SK-N-SH (cell line): Measurements from ENCODE around the gene TRAF2. TPM values are rescaled to one million over a fixed set of nuclear protein-coding genes. Genes with fewer than 3 reads are reported as not detected.

Experiments
- CTCF ChIA-PET: fragments of 300-600, 350-600 bp; formaldehyde crosslinking; extraction: SDS; loops from one replicate; lab custom pipeline; 2021; lab: Yijun Ruan, JAX
- POLR2A ChIA-PET: fragments of 350-600 bp; sonication (Branson Sonifier 250); formaldehyde crosslinking; extraction: SDS; loops from one replicate; lab custom pipeline; 2020; ENCODE audit warnings: antibody characterized with exemption, inconsistent platforms; lab: Yijun Ruan, JAX
- DNase-seq: peaks from one replicate; pipeline ENCODE4 v3.0.0; 2012
- H2AFZ ChIP-seq: fragments of 200-600 bp; sonication (generic); 2 replicates; pipeline ENCODE4 v1.8.1; 2016; ENCODE audit warnings: antibody characterized with exemption, mild to moderate bottlenecking, low read depth
- H3F3A ChIP-seq: fragments of 200-600 bp; sonication (generic); replicated peaks from 2 replicates; pipeline ENCODE3; 2016; ENCODE audit warnings: antibody characterized with exemption, mild to moderate bottlenecking; ENCODE audit not compliant: insufficient read depth
- H3K27ac ChIP-seq, 2 experiments: fragments of 200-500 bp in 1 of 2; fragments of 200-600 bp in 1 of 2; sonication (Bioruptor generic) in 1 of 2; sonication (generic), shearing (Covaris generic) in 1 of 2; 2 replicates each; pipeline versions ENCODE4 v1.5.1 to v1.6.1; 2014 to 2016; ENCODE audit warnings: low read depth in 2 of 2, inconsistent platforms in 1 of 2, low read length in 1 of 2, mild to moderate bottlenecking in 1 of 2, mixed read lengths in 1 of 2
- H3K27me3 ChIP-seq: fragments of 200-600 bp; sonication (generic), shearing (Covaris generic); 2 replicates; pipeline ENCODE4 v1.6.1; 2016; ENCODE audit warnings: mixed run types; ENCODE audit not compliant: insufficient read depth
- H3K36me3 ChIP-seq, 2 experiments: fragments of 200-500 bp in 1 of 2; fragments of 200-600 bp in 1 of 2; sonication (Bioruptor generic) in 1 of 2; sonication (generic) in 1 of 2; replicated peaks in 1 of 2; 2 replicates each; pipeline versions ENCODE3 to v1.5.1; 2014 to 2016; ENCODE audit warnings: low read length in 1 of 2, mild to moderate bottlenecking in 1 of 2; ENCODE audit not compliant: insufficient read depth in 2 of 2, control insufficient read depth in 1 of 2
- H3K4me1 ChIP-seq, 2 experiments: fragments of 200-500 bp in 1 of 2; fragments of 200-600 bp in 1 of 2; sonication (Bioruptor generic) in 1 of 2; sonication (generic), shearing (Covaris generic) in 1 of 2; 2 replicates each; pipeline versions ENCODE4 v1.5.1 to v1.6.1; 2014 to 2016; ENCODE audit warnings: low read depth in 1 of 2, low read length in 1 of 2, mixed run types in 1 of 2; ENCODE audit not compliant: insufficient read depth in 2 of 2, control insufficient read depth in 1 of 2
- H3K4me2 ChIP-seq: fragments of 200-600 bp; sonication (generic), shearing (Covaris generic); 2 replicates; pipeline ENCODE4 v1.6.1; 2017; ENCODE audit warnings: mixed run types
- H3K4me3 ChIP-seq, 2 experiments: fragments of 200-500 bp in 1 of 2; fragments of 200-600 bp in 1 of 2; sonication (Bioruptor generic) in 1 of 2; sonication (generic), shearing (Covaris generic) in 1 of 2; 2 replicates each; pipeline versions ENCODE4 v1.5.1 to v1.8.1; 2014 to 2016; ENCODE audit warnings: low read depth in 2 of 2, inconsistent platforms in 1 of 2, low read length in 1 of 2, mild to moderate bottlenecking in 1 of 2, mixed read lengths in 1 of 2, moderate library complexity in 1 of 2
- H3K79me2 ChIP-seq: fragments of 200-600 bp; sonication (generic); 2 replicates; pipeline ENCODE4 v1.8.1; 2017; ENCODE audit warnings: mild to moderate bottlenecking; ENCODE audit not compliant: insufficient read depth
- H3K9ac ChIP-seq: fragments of 200-600 bp; sonication (generic); 2 replicates; pipeline ENCODE4 v1.6.1; 2017; ENCODE audit warnings: mixed run types
- H3K9me2 ChIP-seq: fragments of 200-600 bp; sonication (generic); 2 replicates; pipeline ENCODE4 v1.6.1; 2017; ENCODE audit warnings: mixed run types
- H3K9me3 ChIP-seq: fragments of 200-600 bp; sonication (generic); 2 replicates; pipeline ENCODE4 v1.6.1; 2017; ENCODE audit warnings: mixed run types, mild to moderate bottlenecking, moderate library complexity
- H4K20me1 ChIP-seq: fragments of 200-600 bp; sonication (generic); 2 replicates; pipeline ENCODE4 v1.6.1; 2017; ENCODE audit warnings: mild to moderate bottlenecking, mixed run types; ENCODE audit not compliant: insufficient read depth
- EP300 ChIP-seq, 2 experiments: IDR thresholded peaks; 2 replicates each; pipeline versions ENCODE4 v1.4.0 to v1.6.1; 2012; ENCODE audit warnings: borderline replicate concordance in 1 of 2, low read depth in 1 of 2, low read length in 1 of 2
- JUND ChIP-seq: IDR thresholded peaks from 2 replicates; pipeline ENCODE4 v1.4.0; 2012
- TEAD4 ChIP-seq: IDR thresholded peaks from 2 replicates; pipeline ENCODE4 v1.4.0; 2012; ENCODE audit warnings: mild to moderate bottlenecking, borderline replicate concordance; ENCODE audit not compliant: insufficient read depth
- WGBS: methylation state at CpG from one replicate; pipeline ENCODE4 v1.1.6; 2017; ENCODE audit warnings: low lambda C conversion rate; 5-methylcytosine and 5-hydroxymethylcytosine counted together
- polyA plus RNA-seq, 3 experiments: library from polyadenylated mRNA; depleted of rRNA; stranded (reverse); fragments of >200 nt; gene quantifications; 2 replicates each; pipeline ENCODE4 v1.2.3, GENCODE V29; 2012
- small RNA-seq, 7 experiments: library from RNA; depleted of rRNA; stranded (forward); fragments of <200 nt; gene quantifications; one replicate each; pipeline ENCODE3, GENCODE V24; 2012
- TF ChIP-seq, protein P1 (sequence below): fragments of 200-600 bp; sonication (generic); IDR thresholded peaks from 2 replicates; pipeline ENCODE4 v1.6.1; 2017; ENCODE audit warnings: antibody characterized with exemption, mild to moderate bottlenecking, moderate library complexity

The TRAF2 gene
- polyA plus RNA-seq, 1 of the 3 experiments (the other 2 are of a cell fraction), result 15.4 TPM

DNA sequence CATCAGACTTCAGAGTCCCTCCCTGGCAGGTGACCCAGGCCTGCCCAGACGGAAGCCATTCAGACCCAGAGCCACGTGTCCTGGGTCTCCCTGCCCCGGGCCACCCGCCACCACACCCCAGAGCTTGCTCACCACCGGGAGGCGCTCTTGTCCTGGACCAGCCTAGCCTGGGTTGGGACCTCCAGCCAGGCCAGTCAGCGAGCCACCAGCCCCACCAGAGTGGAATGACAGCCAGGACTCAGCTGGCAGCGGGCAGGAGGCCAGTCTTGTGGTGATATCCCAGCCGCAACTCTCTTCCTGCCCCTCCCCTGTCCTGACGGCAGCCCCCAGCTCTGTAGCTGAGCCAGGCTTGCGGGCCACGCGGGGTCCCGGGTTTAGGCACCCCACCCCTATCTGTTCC is 89.3 kb downstream of the TRAF2 start:
- H3K9me3 ChIP-seq, result no peaks in the 10 kb centered on the region
- H3K9ac ChIP-seq, result no peak overlapping the region
- no peak for DNase-seq
- H3K4me2 ChIP-seq, result no peak overlapping the region
- H2AFZ ChIP-seq, result no peak overlapping the region
- WGBS, result 83% methylated on average over 6 of the region's 14 CpGs
- ChIA-PET CTCF (interaction anchor here (1.1 to 4.4 kb wide), 5 partner anchors 28 to 218 kb away, joined by 4 to 24 read pairs (median 4); partner anchors contain the start of genes ABCA2 and LCN8), POLR2A (no interaction called here)
- TF ChIP-seq, protein P1, sequence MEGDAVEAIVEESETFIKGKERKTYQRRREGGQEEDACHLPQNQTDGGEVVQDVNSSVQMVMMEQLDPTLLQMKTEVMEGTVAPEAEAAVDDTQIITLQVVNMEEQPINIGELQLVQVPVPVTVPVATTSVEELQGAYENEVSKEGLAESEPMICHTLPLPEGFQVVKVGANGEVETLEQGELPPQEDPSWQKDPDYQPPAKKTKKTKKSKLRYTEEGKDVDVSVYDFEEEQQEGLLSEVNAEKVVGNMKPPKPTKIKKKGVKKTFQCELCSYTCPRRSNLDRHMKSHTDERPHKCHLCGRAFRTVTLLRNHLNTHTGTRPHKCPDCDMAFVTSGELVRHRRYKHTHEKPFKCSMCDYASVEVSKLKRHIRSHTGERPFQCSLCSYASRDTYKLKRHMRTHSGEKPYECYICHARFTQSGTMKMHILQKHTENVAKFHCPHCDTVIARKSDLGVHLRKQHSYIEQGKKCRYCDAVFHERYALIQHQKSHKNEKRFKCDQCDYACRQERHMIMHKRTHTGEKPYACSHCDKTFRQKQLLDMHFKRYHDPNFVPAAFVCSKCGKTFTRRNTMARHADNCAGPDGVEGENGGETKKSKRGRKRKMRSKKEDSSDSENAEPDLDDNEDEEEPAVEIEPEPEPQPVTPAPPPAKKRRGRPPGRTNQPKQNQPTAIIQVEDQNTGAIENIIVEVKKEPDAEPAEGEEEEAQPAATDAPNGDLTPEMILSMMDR, result peak; percentile 21
- TF ChIP-seq JUND, result no peak
- no peak for TF ChIP-seq TEAD4
- TF ChIP-seq EP300 (IDR thresholded peaks at IDR 0.05; ENCODE audit: borderline replicate concordance in 1 of 2, low read depth in 1 of 2, low read length in 1 of 2), result no peak
- H3K79me2 ChIP-seq, result no peaks in the 10 kb centered on the region
- no peaks in the 10 kb centered on the region for H3K9me2 ChIP-seq
- H3K27me3 ChIP-seq, result no peaks in the 10 kb centered on the region
- no peaks in the 10 kb centered on the region for H3K36me3 ChIP-seq
- peaks cover 4% of the 10 kb centered on the region for H3F3A ChIP-seq
- no peak overlapping the region for H3K4me3 ChIP-seq
- peaks cover 0 to 25% of the 10 kb centered on the region in 2 experiments; a peak in 1 of 4 replicates for H3K4me1 ChIP-seq
- no peaks in the 10 kb centered on the region for H4K20me1 ChIP-seq
- no peak overlapping the region for H3K27ac ChIP-seq

Small RNA genes within 50 kb of the gene (small RNA-seq; reads per million reads assigned to genes)
- 0 to 0.78 (median 0.10) reads per million in 7 experiments for gene MIR4479

Other genes starting within 250 kb of the TRAF2 start
- 39.8 and 43.0 TPM in 2 replicates for gene EGFL7, start 223.6 kb upstream of the TRAF2 start, polyA plus RNA-seq (2012; rRNA removed)
- 41.8 and 46.8 TPM in 2 replicates for gene AGPAT2, start 199.1 kb upstream of the TRAF2 start, polyA plus RNA-seq (2012; rRNA removed)
- 24.5 and 27.1 TPM in 2 replicates for gene DIPK1B, start 173.9 kb upstream of the TRAF2 start, polyA plus RNA-seq (2012; rRNA removed)
- gene LCN10, start 143.6 kb upstream of the TRAF2 start, polyA plus RNA-seq (2012; rRNA removed), result not detected in 2 replicates
- gene LCN6, start 138.0 kb upstream of the TRAF2 start, polyA plus RNA-seq (2012; rRNA removed), result not detected in 2 replicates
- not detected in 2 replicates for gene LCN8, start 128.3 kb upstream of the TRAF2 start, polyA plus RNA-seq (2012; rRNA removed)
- 0.08 TPM in 1 of 2 replicates, not detected in the other for gene LCN15, start 122.0 kb upstream of the TRAF2 start, polyA plus RNA-seq (2012; rRNA removed)
- 112 and 135 TPM in 2 replicates for gene TMEM141, start 95.2 kb upstream of the TRAF2 start, polyA plus RNA-seq (2012; rRNA removed)
- gene CCDC183, start 90.2 kb upstream of the TRAF2 start, polyA plus RNA-seq (2012; rRNA removed), result 5.3 and 6.8 TPM in 2 replicates
- 40.0 and 43.6 TPM in 2 replicates for gene RABL6, start 78.6 kb upstream of the TRAF2 start, polyA plus RNA-seq (2012; rRNA removed)
- gene AJM1, start 44.0 kb upstream of the TRAF2 start, polyA plus RNA-seq (2012; rRNA removed), result 2.4 and 2.6 TPM in 2 replicates
- 338 and 517 TPM in 2 replicates for gene PHPT1, start 37.1 kb upstream of the TRAF2 start, polyA plus RNA-seq (2012; rRNA removed)
- 4.2 and 5.0 TPM in 2 replicates for gene MAMDC4, start 34.2 kb upstream of the TRAF2 start, polyA plus RNA-seq (2012; rRNA removed)
- 756 and 1,070 TPM in 2 replicates for gene EDF1, start 20.2 kb upstream of the TRAF2 start, polyA plus RNA-seq (2012; rRNA removed)
- 78.9 and 85.5 TPM in 2 replicates for gene FBXW5, start 58.2 kb downstream of the TRAF2 start, polyA plus RNA-seq (2012; rRNA removed)
- 0.28 and 0.49 TPM in 2 replicates for gene C8G, start 58.7 kb downstream of the TRAF2 start, polyA plus RNA-seq (2012; rRNA removed)
- 0.87 and 1.1 TPM in 2 replicates for gene LCN12, start 65.8 kb downstream of the TRAF2 start, polyA plus RNA-seq (2012; rRNA removed)
- not detected in 2 replicates for gene PTGDS, start 91.0 kb downstream of the TRAF2 start, polyA plus RNA-seq (2012; rRNA removed)
- not detected in 2 replicates for gene LCNL1, start 96.5 kb downstream of the TRAF2 start, polyA plus RNA-seq (2012; rRNA removed)
- gene PAXX, start 105.9 kb downstream of the TRAF2 start, polyA plus RNA-seq (2012; rRNA removed), result 37.8 and 52.9 TPM in 2 replicates
- gene CLIC3, start 110.1 kb downstream of the TRAF2 start, polyA plus RNA-seq (2012; rRNA removed), result 0.60 and 1.0 TPM in 2 replicates
- 26.0 and 34.7 TPM in 2 replicates for gene ABCA2, start 141.7 kb downstream of the TRAF2 start, polyA plus RNA-seq (2012; rRNA removed)
- gene FUT7, start 145.6 kb downstream of the TRAF2 start, polyA plus RNA-seq (2012; rRNA removed), result not detected in 2 replicates
- 47.4 and 48.1 TPM in 2 replicates for gene NPDC1, start 159.7 kb downstream of the TRAF2 start, polyA plus RNA-seq (2012; rRNA removed)
- not detected in 2 replicates for gene ENTPD2, start 167.5 kb downstream of the TRAF2 start, polyA plus RNA-seq (2012; rRNA removed)
- gene SAPCD2, start 184.0 kb downstream of the TRAF2 start, polyA plus RNA-seq (2012; rRNA removed), result 4.6 and 6.0 TPM in 2 replicates
- 3.2 and 5.6 TPM in 2 replicates for gene UAP1L1, start 191.0 kb downstream of the TRAF2 start, polyA plus RNA-seq (2012; rRNA removed)
- gene MAN1B1, start 200.5 kb downstream of the TRAF2 start, polyA plus RNA-seq (2012; rRNA removed), result 57.8 and 61.9 TPM in 2 replicates
- 127 and 141 TPM in 2 replicates for gene DPP7, start 228.2 kb downstream of the TRAF2 start, polyA plus RNA-seq (2012; rRNA removed)